Esophagus squamous epithelium (tissue), 5 donors: ENCODE results near the gene SGK1. TPM values are rescaled to one million over a fixed set of nuclear protein-coding genes. Genes with fewer than 3 reads are reported as not detected.
"Not testable (repeated sequence)": the region's sequence is repeated elsewhere in the genome, so short reads cannot be mapped to it uniquely, and the experiment has no call there.

Experiments used
- DNase-seq: peaks from one replicate; lab custom pipeline; 2025; lab: John Stamatoyannopoulos, UW
- H3K27ac ChIP-seq, 4 donors: fragments of 200-600 bp; sonication (generic); one replicate each; pipeline ENCODE4 v1.5.1; 2016 to 2019; ENCODE audit warnings: mild to moderate bottlenecking in 1 of 4
- H3K27me3 ChIP-seq, 4 donors: fragments of 200-600 bp; sonication (generic); 1 replicate in 3 of 4; 2 replicates in 1 of 4; pipeline versions ENCODE4 v1.5.1 to v1.6.0; 2017 to 2021; ENCODE audit warnings: antibody characterized with exemption in 1 of 4
- H3K36me3 ChIP-seq, 3 donors: fragments of 200-600 bp; sonication (generic); one replicate each; pipeline ENCODE4 v1.5.1; 2016 to 2019
- H3K4me1 ChIP-seq, 3 donors: fragments of 200-600 bp; sonication (generic); one replicate each; pipeline ENCODE4 v1.5.1; 2017 to 2019
- H3K4me3 ChIP-seq, 4 donors: fragments of 200-600 bp; sonication (generic); 1 replicate in 3 of 4; 2 replicates in 1 of 4; pipeline ENCODE4 v1.5.1; 2016 to 2019; ENCODE audit warnings: mild to moderate bottlenecking in 2 of 4, moderate library complexity in 1 of 4
- H3K9me3 ChIP-seq, 3 donors: fragments of 200-600 bp; sonication (generic); one replicate each; pipeline ENCODE4 v1.5.1; 2016 to 2019
- POLR2A ChIP-seq, 4 donors: fragments of 450-650 bp; IDR thresholded peaks; one replicate each; pipeline ENCODE4 v1.6.1; 2017; ENCODE audit warnings: antibody characterized with exemption in 4 of 4, mild to moderate bottlenecking in 4 of 4, moderate library complexity in 3 of 4
- WGBS, 2 donors: methylation state at CpG; one replicate each; pipeline ENCODE4 v1.1.5; 2018; 5-methylcytosine and 5-hydroxymethylcytosine counted together
- intact Hi-C: fragments of 100-400 bp; cut with DNase I; formaldehyde crosslinking; loops from one replicate; pipeline ENCODE4 v1.15.0; 2022
- total RNA-seq, 4 donors: library from RNA; depleted of rRNA; stranded (reverse); fragments of >200 nt; gene quantifications; one replicate each; pipeline ENCODE4 v1.1.0, GENCODE V29; 2016
- TF ChIP-seq, protein P1 (sequence below), 6 experiments: fragments of 450-650 bp in 4 of 6; fragments of 200-600 bp in 2 of 6; sonication (generic) in 2 of 6; IDR thresholded peaks; one replicate each; pipeline ENCODE4 v1.5.1; 2016 to 2019; ENCODE audit warnings: antibody characterized with exemption in 6 of 6, mild to moderate bottlenecking in 4 of 6, moderate library complexity in 4 of 6
- donor health status: DM: yes; HTN: yes; CAD: no.

Gene SGK1
- total RNA-seq, 4 donors from 2014 or later = 93.8 to 170 (median 154) TPM

DNA sequence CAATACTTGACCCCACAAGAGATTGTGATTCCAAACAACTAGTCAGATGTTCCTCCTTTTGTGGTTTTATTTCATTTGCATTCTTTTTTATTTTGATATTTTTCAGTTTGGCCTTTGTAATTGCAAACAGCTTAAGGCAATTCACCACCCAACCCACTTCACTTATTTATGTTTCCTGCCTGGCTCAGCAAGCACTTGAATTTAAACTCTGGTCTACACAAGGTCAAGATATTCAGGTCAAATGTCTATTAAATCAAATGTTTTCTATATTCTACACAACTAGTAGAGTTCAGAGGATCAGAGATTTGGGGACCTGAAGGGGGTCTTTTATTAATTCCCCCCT is 100.1 kb downstream of the SGK1 start:
- Histone ChIP-seq H3K9me3 (no peaks in the 10 kb centered on the region), H3K27ac (no peak overlapping the region), H3K4me3 (no peak overlapping the region), H3K36me3 (no peaks in the 10 kb centered on the region), H3K27me3 (no peaks in the 10 kb centered on the region), H3K4me1 (peaks cover 0 to 26% (median 8%) of the 10 kb centered on the region in 3 donors)
- DNase-seq = no peak
- intact Hi-C loops = no loop called here
- TF ChIP-seq POLR2A (IDR thresholded peaks at IDR 0.05) = no peak
- TF ChIP-seq, protein P1, sequence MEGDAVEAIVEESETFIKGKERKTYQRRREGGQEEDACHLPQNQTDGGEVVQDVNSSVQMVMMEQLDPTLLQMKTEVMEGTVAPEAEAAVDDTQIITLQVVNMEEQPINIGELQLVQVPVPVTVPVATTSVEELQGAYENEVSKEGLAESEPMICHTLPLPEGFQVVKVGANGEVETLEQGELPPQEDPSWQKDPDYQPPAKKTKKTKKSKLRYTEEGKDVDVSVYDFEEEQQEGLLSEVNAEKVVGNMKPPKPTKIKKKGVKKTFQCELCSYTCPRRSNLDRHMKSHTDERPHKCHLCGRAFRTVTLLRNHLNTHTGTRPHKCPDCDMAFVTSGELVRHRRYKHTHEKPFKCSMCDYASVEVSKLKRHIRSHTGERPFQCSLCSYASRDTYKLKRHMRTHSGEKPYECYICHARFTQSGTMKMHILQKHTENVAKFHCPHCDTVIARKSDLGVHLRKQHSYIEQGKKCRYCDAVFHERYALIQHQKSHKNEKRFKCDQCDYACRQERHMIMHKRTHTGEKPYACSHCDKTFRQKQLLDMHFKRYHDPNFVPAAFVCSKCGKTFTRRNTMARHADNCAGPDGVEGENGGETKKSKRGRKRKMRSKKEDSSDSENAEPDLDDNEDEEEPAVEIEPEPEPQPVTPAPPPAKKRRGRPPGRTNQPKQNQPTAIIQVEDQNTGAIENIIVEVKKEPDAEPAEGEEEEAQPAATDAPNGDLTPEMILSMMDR (IDR thresholded peaks at IDR 0.05) = no peak

DNA sequence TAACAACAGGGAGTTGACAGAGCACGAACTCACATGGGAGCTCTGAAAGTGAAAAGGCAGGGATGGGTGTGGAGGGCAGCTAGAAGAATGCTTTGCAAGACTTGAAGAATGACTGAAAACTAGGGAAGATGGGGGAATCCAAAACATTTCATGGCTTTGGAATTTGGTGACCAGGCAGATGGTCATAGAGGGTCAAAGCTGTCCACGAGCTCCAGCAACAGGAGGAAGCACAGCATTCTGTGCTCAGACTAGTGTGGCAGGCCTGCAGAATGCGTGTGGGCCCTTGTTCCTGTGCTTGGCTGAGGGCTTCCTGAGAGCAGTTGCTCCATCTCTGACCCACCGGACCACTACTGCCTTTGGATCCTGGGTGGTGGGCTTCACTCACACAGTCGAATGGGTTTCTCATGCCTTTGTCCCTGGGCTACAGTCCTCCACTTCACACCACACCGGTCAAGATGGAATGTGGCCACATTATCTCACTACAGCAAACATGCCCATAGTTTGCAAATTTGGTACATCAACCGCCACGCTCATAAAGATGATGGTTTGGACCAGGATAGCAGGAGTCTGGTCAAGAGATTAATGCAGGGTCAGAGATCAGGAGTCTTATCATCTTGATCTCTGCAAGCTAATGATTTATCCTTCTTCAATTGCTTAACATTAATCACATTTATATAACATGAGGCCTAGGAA is 100.7 kb downstream of the SGK1 start:
- Histone ChIP-seq H3K4me3 (no peak overlapping the region), H3K36me3 (no peaks in the 10 kb centered on the region), H3K27ac (peak overlapping the region in 3 of 4 donors; percentile 6 to 60 (median 19)), H3K9me3 (no peaks in the 10 kb centered on the region), H3K27me3 (no peaks in the 10 kb centered on the region), H3K4me1 (peaks cover 0 to 25% (median 8%) of the 10 kb centered on the region in 3 donors)
- no peak for TF ChIP-seq POLR2A (IDR thresholded peaks at IDR 0.05)
- TF ChIP-seq, protein P1 (IDR thresholded peaks at IDR 0.05) = no peak
- 88 to 92% methylated on average over 6 to 8 of the region's 8 CpGs for WGBS, 2 donors
- no peak for DNase-seq
- intact Hi-C loops = no loop called here

DNA sequence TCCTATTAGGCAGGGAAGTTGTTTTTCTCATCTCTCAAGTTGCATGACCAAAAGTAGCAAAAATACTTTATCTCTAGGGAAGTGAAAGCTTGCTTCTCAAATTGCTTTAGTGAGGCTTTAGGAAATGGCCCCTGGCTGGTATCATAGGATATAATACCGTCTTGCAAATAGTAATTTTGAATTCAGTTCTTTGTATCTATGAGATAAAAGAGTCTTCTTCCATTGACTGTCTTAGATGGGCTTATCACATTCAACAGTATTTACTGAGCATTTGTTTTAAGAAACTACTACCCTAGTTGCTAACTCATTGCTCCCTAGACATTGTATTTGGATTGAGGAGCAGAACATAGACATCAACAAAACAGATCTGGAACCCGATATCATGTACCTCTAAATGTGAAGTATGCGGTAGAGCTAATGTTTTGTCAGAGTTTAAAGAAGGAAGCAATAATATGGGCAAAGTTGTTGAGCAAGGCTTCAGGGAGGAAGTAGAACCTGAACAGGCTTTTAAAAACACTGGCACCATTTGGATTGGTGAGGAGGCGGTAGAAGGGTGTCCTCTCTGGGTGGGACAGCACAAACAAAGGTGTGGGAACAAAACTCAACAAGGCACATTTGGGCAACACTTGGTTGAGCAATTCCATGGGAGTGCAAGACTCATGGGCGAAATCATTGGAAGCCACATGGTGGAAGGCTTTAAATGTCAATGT is 101.5 kb downstream of the SGK1 start:
- intact Hi-C loops = no loop called here
- H3K36me3 ChIP-seq = no peaks in the 10 kb centered on the region
- DNase-seq = no peak
- no peaks in the 10 kb centered on the region for H3K9me3 ChIP-seq
- no peak overlapping the region for H3K4me3 ChIP-seq
- 74 to 76% methylated on average over 5 of the region's 5 CpGs for WGBS, 2 donors
- H3K27me3 ChIP-seq = no peaks in the 10 kb centered on the region
- TF ChIP-seq POLR2A (IDR thresholded peaks at IDR 0.05) = no peak
- TF ChIP-seq, protein P1 (IDR thresholded peaks at IDR 0.05) = no peak
- peaks cover 0 to 17% (median 6%) of the 10 kb centered on the region in 3 donors for H3K4me1 ChIP-seq
- peak overlapping the region in 2 of 4 donors; percentile 19 to 60 for H3K27ac ChIP-seq

DNA sequence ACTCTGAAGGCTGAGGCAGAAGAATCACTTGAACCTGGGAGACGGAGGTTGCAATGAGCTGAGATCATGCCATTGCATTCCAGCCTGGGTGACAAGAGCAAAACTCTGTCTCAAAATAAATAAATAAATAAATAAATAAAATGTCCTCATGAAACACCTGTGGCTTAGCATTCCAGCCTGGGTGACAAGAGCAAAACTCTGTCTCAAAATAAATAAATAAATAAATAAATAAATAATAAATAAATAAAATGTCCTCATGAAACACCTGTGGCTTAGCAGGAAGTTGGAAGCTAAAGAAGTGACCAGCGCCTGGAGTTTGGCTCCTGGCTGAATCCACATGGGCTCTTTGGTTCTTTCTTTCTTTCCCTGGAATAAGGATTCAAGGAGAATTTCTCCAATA is 104.5 kb downstream of the SGK1 start:
- WGBS, 2 donors = 98 to 100% methylated on average over 2 of the region's 2 CpGs
- H3K4me3 ChIP-seq, DNase-seq, H3K36me3 ChIP-seq, H3K27me3 ChIP-seq, H3K27ac ChIP-seq, intact Hi-C loops, H3K9me3 ChIP-seq: not testable (repeated sequence)
- peaks cover 0 to 11% (median 6%) of the 10 kb centered on the region in 3 donors for H3K4me1 ChIP-seq

DNA sequence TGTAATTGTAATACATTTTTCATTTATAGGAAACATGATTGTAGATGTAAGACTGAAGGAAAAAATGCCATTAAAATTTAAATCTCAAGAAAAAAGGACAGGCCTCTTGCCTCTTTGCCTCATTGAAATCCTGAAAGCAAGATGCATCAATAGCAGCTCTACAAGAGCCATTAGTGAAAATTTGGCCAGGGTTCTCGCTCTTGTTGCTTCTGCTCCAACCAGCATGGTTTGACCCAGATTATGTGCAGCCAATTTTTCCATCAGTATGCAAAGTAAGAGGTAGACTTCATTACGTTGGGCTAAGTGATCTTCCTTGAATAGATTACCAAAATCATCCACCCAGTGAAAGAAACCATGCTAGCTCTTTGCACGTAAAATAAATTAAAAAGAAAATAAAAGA is 106.6 kb downstream of the SGK1 start:
- Histone ChIP-seq H3K27me3 (no peaks in the 10 kb centered on the region), H3K27ac (no peak overlapping the region), H3K4me3 (no peak overlapping the region), H3K36me3 (no peaks in the 10 kb centered on the region), H3K9me3 (no peaks in the 10 kb centered on the region), H3K4me1 (peaks cover 0 to 4% (median 0%) of the 10 kb centered on the region in 3 donors)
- intact Hi-C loops = no loop called here
- no peak for DNase-seq
- WGBS, 2 donors = 76 to 97% methylated on average over 3 of the region's 3 CpGs
- TF ChIP-seq POLR2A (IDR thresholded peaks at IDR 0.05) = no peak
- TF ChIP-seq, protein P1 (IDR thresholded peaks at IDR 0.05) = no peak
